ENCODE results near the gene SLC17A3.

Gene SLC17A3

GRCh38 chr6:25889877-25890853 lies 16.1 kb upstream of the SLC17A3 start:
- no peak for DNase-seq

GRCh38 chr6:25888626-25889025 lies 14.6 kb upstream of the SLC17A3 start:
- DNase-seq, result no peak

GRCh38 chr6:25886066-25886465 lies 12.0 kb upstream of the SLC17A3 start:
- DNase-seq, result no peak

- DNase-seq, result no peak
Measured at GRCh38 chr6:25883991-25884390, 9.9 kb upstream of the SLC17A3 start.

GRCh38 chr6:25883536-25883935 lies 9.5 kb upstream of the SLC17A3 start:
- DNase-seq, result no peak

- DNase-seq, result peak; percentile 13 to 47
Measured at GRCh38 chr6:25882051-25882496, 8.0 kb upstream of the SLC17A3 start.

- no peak for DNase-seq
Measured at GRCh38 chr6:25880601-25881000, 6.6 kb upstream of the SLC17A3 start.

- DNase-seq, result no peak
Measured at GRCh38 chr6:25878721-25879322, 4.8 kb upstream of the SLC17A3 start.

- no peak for DNase-seq
Measured at GRCh38 chr6:25875926-25876602, 2.0 kb upstream of the SLC17A3 start.

- no peak for DNase-seq
Measured at GRCh38 chr6:25875563-25875905, 1.5 kb upstream of the SLC17A3 start.

- DNase-seq, result no peak
Measured at GRCh38 chr6:25874822-25875562, 949 bp upstream of the SLC17A3 start.

GRCh38 chr6:25872814-25873213 lies 1.2 kb downstream of the SLC17A3 start:
- DNase-seq, result no peak

GRCh38 chr6:25869840-25870239 lies 4.2 kb downstream of the SLC17A3 start:
- no peak for DNase-seq

- no peak for DNase-seq
Measured at GRCh38 chr6:25868436-25869183, 5.4 kb downstream of the SLC17A3 start.

GRCh38 chr6:25866011-25866410 lies 8.0 kb downstream of the SLC17A3 start:
- no peak for DNase-seq

- DNase-seq, result no peak
Measured at GRCh38 chr6:25863360-25863759, 10.7 kb downstream of the SLC17A3 start.

GRCh38 chr6:25862199-25862598 lies 11.8 kb downstream of the SLC17A3 start:
- DNase-seq, result no peak

- DNase-seq, result no peak
Measured at GRCh38 chr6:25852756-25853155, 21.3 kb downstream of the SLC17A3 start.

GRCh38 chr6:25851961-25852360 lies 22.1 kb downstream of the SLC17A3 start:
- DNase-seq, result no peak

GRCh38 chr6:25844518-25844917 lies 29.5 kb downstream of the SLC17A3 start:
- no peak for DNase-seq

- no peak for DNase-seq
Measured at GRCh38 chr6:25842526-25842925, 31.5 kb downstream of the SLC17A3 start.
